ENCODE results near the gene EFS.

Gene EFS

DNA sequence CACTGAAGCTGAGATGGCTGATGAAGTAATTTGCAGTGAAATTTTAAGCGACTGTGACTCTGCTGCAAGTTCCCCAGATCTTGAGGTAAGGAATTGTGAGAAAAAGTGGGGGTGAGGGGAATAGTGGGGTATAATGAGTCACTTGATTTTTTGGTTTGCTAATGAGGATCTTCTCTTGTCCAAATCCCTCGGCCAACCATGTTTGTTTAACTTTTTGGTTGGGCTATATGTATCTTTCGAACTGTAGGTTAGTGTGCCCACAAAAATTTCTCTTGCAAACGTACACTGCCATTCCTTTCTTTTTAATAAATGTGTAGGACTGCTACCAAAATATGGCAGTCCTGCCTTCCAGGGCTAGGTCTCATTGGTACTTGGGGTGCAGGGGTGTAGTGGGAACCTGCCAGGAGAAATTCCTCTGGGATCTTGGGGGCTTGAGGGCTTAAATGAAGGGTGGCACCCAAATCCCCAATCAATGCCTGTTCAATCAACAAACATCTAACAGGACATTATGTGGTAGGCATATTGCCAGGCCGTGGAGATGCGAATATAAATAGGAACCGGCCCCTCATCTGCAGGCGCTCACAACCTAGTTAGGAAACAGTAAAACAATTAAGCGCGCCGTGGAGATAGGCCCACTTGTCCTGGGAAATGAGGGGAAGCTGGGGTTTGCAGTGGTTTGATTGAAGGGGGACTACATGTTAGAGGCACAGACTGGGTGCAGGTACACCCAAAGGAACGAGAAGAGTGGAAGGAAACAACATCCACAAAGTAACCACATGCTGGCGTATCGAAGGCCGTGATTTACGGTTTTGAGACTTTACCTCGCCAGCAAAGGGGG lies 45.0 kb downstream of the EFS start:
- no peak for DNase-seq (ENCODE audit: low read depth)
- H3K4me3 ChIP-seq (ENCODE audit: low read depth, low read length) = peak overlapping the region; percentile 44

DNA sequence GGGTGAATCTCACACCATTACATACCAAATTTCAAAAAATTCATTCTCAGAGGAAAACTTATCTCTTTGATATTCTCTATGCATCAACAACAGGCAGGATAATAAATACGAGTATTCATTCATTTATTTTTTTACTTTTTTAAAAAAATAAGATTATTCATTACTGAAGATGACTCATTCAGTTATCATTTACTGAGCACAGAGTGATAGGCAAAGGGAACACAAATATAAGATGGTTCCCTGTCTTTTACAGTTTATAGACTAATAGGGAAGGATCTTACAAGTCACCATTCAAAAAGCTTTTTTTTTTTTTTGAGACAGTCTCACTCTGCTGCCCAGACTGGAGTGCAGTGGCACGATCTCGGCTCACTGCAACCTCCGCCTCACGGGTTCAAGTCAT lies 48.7 kb downstream of the EFS start:
- no peak for DNase-seq (ENCODE audit: low read depth)
- H3K4me3 ChIP-seq (ENCODE audit: low read depth, low read length) = no peak overlapping the region

DNA sequence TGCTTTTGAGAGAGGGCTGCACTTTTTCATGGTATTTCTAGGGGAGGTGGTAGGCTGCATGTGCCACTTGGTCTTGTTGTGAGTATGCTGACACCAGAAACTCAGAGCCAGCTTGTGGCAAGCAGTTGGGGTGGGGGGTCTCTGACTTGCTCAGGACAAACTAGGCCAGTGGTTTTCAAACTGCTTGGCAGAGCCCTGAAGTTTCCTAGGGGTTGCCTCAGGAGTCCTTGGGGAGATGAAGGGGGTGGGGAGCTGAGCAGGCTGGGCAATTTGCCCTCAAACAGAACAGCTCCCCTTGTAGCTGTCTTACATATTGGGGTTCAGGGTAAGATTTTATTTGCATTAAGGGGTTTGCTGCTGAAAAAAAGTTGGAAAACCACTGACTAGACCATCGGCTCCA lies 54.4 kb downstream of the EFS start:
- no peak for DNase-seq (ENCODE audit: low read depth)
- no peak overlapping the region for H3K4me3 ChIP-seq (ENCODE audit: low read depth, low read length)

DNA sequence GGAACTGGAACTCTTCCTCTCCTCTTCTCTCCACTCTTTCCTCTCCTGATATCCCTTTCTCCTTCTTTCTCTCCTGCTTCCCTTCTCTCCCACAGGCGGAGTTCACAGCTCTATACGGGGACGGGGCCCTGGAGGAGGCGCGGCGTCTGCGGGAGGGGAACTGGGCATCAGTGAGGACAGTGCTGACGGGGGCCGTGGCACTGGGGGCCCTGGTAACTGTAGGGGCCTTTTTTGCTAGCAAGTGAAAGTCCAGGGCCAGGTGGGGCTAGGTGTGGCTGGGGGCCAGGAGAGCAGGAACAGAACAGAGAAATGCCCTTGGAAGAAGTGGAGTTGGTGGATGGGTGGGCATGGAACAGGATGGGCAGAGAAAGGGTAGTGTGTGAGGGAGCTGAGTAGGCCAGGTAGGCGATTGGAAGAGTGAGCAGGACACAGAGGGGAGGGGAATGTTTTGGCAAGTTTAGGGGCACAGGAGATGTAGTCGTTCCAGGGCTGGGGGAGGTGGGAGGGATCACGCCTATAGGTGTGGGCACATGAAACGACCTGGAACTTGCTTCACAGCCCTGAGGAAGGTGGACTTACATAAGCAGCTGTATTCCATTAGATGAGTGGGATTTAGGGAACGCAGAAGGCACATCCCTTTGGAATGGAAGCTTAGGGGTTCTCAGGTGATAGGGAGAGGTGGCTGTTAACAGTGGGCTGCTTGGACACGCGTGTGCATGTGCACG lies 56.1 kb downstream of the EFS start:
- DNase-seq (ENCODE audit: low read depth) = no peak
- peak overlapping the region; percentile 95 for H3K4me3 ChIP-seq (ENCODE audit: low read depth, low read length)

DNA sequence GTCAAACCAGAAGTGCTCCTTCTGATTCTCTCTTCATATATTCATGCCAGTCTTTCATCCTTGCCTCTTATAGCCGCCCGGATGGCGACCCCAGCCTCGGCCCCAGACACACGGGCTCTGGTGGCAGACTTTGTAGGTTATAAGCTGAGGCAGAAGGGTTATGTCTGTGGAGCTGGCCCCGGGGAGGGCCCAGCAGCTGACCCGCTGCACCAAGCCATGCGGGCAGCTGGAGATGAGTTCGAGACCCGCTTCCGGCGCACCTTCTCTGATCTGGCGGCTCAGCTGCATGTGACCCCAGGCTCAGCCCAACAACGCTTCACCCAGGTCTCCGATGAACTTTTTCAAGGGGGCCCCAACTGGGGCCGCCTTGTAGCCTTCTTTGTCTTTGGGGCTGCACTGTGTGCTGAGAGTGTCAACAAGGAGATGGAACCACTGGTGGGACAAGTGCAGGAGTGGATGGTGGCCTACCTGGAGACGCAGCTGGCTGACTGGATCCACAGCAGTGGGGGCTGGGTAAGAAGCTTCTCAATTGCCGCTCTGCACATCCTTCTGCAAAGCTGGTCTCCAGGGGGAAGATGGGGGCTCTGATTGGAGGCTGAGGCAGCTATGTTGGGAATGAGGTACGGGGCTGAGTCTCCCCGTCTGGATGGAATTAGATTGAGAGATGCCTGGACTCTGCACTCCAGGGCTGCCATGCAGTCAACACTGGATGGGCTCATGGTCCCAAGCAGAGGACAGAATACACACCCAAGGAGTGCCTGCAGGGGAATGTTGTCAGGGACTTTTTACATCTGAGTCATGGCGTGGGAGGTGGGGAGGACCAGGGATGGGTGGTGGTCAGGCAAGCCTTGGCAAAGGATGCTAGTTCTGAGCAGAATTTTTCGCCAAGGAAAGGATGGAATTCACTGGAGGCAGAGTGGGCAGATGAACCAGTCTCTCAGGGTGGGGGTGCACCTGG lies 57.0 kb downstream of the EFS start:
- no peak for DNase-seq (ENCODE audit: low read depth)
- H3K4me3 ChIP-seq (ENCODE audit: low read depth, low read length) = peak overlapping the region; percentile 95

GRCh38 chr14:23307146-23307530 lies 57.8 kb downstream of the EFS start:
- DNase-seq (ENCODE audit: low read depth) = no peak
- H3K4me3 ChIP-seq (ENCODE audit: low read depth, low read length) = peak overlapping the region; percentile 95

GRCh38 chr14:23306412-23307145 lies 58.4 kb downstream of the EFS start, which contains the start of gene BCL2L2:
Gene BCL2L2 (plus strand): TSS chr14:23306833. CDS start chr14:23307768, 935 bp downstream.
- DNase-seq (ENCODE audit: low read depth) = peak; percentile 66
- H3K4me3 ChIP-seq (ENCODE audit: low read depth, low read length) = peak within 1 kb of the TSS; percentile 95
